ENCODE measurements around the gene NCKAP1.
"Not testable (repeated sequence)": the region's sequence is repeated elsewhere in the genome, so short reads cannot be mapped to it uniquely, and the experiment has no call there.

Gene NCKAP1

GRCh38 chr2:183037074-183037552 is 1.1 kb downstream of the NCKAP1 start:
- no peak for DNase-seq

DNA sequence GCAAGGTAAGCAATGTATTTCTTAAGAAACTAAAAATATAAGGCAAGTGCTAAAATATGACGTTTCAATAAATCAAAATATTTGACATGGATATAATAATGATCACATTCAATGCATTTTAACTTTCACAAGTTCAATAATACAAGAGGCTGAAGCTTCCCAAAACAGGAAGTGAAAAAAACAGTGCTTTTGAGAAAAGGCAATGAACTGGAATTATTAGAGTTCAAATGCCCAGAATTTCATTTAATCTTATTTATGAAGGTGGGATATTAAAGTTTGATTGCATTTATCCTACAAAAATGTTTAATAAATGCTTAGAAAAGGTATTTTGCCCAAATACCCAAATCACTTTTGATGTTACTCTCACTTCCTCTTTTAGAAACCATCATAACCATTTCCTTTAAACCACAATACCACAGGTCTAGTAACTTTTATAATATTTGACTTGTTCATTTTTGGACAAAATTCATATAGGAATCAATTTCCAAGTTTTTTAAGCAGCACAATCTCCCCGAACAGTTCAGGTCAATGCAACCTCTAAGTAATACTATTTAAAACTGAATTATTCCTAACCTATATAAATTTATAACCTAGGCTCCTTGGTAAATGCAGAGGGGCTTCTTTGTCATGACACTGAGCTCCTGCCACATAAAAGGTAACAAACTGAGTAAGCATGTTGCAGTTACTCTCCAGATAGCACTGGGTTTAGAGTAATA is 2.1 kb downstream of the NCKAP1 start:
- no peak for DNase-seq

- no peak for DNase-seq
These were observed 2.8 kb downstream of the NCKAP1 start for GRCh38 chr2:183035298-183035953.

DNA sequence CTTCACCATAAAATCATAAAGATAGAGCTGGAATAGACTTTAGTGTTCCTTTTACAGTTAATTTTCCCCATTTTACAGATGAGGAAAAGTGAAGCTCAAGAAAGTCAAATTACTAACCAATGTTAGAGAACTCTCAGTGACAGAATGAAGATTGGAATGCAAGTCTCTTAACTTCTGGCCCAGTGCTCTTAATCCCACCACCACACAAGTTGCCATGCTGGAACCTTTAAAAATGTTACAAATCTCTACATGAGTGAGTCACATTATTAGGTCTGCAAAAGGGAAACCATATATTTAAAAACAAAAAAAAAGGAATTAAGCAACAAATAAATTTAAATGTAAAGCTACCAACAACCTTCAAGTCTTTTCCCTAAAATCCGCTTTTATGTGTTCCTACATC is 3.5 kb downstream of the NCKAP1 start:
- no peak for DNase-seq

DNA sequence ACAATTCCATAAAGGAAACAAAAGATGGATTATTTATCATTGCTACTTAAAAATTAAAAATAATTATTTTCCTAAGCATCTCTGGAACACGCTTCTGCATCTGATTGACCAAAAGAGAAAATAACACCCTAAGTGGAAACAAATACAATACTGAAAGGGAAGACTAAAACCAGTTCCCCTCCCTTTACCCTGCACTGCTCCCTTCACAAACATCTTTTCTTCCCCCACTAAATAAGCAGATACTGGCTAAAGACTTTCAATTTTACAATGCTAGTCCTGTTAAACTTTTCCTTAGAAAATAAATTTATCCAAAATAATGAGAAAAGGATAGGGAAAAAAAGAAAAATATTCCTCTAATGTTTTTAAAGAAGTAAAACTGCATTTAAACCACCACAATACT is 4.3 kb downstream of the NCKAP1 start:
- DNase-seq: no peak

GRCh38 chr2:183031911-183032794 is 6.1 kb downstream of the NCKAP1 start:
- DNase-seq: no peak

DNA sequence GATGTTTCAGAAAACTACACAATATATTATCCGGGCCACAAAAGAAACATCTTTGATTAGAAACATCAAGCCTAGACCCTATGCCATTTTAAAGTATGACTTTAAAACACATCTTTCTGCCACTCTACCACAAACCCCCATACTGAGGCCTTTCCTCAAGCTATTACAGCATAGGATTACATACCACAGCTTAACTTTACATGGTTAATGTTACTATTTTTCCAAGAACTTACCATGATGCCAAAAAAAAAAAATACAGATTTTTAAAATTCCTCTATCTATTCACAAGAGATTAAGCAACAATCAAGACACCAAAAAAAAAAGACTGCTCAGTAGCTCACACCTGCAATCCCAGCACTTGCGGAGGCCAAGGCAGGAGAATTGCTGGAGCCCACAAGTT is 9.0 kb downstream of the NCKAP1 start:
- DNase-seq: no peak

GRCh38 chr2:183028108-183028507 is 10.1 kb downstream of the NCKAP1 start:
- no peak for DNase-seq

GRCh38 chr2:183027443-183027842 is 10.8 kb downstream of the NCKAP1 start:
- DNase-seq: no peak

DNA sequence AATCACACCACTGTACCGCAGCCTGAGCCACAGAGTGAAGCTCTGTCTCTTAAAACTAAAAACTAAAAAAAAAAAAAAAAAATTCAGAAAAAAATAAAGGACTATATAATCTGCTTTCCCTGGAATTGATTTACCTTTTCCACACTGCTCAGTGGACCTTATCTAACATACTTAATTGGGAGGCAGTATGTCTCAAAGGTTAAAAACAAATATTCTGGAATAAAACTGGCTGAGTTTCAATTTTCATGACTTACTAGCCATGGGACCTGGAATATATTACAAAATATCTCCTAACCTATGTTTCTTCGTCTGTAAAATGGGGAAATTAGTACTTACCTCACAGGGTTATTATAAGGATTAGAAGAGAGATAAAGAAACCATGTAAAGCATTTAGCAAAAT is 11.8 kb downstream of the NCKAP1 start:
- no peak for DNase-seq

GRCh38 chr2:183025993-183026392 is 12.3 kb downstream of the NCKAP1 start:
- DNase-seq: no peak

GRCh38 chr2:183024339-183025095 is 13.7 kb downstream of the NCKAP1 start:
- no peak for DNase-seq

DNA sequence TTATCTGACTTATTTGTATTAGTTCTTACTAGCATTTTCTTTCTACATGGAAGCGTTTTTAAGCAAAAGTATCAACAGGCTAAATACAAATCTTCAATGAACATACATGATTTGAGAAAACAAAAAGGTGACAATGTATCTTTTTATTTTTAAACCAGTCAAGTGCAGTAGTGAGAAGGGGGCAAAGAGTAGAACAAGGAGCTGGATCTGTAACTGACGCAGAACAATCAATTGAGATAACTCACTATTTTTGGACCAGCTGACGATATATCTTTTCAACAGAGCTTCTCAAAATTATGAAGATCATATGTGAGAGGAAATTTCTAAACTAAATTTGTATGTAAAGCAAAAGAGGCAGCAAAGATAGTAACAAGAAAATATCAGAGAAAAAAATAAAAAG is 15.5 kb downstream of the NCKAP1 start:
- no peak for DNase-seq

DNA sequence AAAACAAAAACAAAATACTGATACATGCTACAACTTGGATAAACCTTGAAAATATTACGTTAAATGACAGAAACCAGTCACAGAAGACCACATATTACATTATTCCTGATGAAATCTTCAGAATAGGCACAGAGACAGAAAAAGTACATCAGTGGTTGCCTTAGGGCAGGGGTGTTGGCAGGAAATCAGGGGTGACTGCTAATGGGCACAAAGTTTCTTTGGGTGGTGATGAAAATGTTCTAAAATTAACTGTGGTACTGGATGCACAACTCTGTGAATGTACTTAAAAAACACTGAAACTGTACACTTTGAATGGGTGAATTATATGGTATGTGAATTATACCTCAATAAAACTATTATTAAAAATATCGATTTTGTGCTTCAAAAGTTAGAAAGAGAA is 16.6 kb downstream of the NCKAP1 start:
- no peak for DNase-seq

- no peak for DNase-seq
These were observed 18.4 kb downstream of the NCKAP1 start for GRCh38 chr2:183019718-183020442.

GRCh38 chr2:183017845-183018244 is 20.4 kb downstream of the NCKAP1 start:
- not testable (repeated sequence) for DNase-seq

DNA sequence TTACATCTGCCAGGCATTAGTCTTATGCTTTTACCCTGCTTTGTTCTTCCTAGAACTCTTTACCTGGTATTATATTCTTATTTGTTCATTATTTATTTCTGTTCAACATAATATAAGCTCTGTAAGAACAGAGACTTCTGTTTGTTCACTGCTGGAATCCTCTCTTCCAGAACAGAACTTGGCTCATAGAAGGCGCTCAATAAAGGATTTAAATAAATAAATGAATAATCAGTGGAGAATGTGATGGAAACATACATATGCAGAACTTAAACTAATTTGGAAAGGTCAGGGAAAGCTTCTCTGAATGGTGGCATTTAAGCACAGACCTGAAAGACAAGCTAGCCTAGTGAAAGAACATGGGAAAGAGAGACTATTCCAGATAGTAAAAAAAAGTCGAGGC is 24.3 kb downstream of the NCKAP1 start:
- DNase-seq: no peak

GRCh38 chr2:183011743-183012142 is 26.5 kb downstream of the NCKAP1 start:
- DNase-seq: no peak

GRCh38 chr2:183010112-183010511 is 28.1 kb downstream of the NCKAP1 start:
- DNase-seq: no peak

DNA sequence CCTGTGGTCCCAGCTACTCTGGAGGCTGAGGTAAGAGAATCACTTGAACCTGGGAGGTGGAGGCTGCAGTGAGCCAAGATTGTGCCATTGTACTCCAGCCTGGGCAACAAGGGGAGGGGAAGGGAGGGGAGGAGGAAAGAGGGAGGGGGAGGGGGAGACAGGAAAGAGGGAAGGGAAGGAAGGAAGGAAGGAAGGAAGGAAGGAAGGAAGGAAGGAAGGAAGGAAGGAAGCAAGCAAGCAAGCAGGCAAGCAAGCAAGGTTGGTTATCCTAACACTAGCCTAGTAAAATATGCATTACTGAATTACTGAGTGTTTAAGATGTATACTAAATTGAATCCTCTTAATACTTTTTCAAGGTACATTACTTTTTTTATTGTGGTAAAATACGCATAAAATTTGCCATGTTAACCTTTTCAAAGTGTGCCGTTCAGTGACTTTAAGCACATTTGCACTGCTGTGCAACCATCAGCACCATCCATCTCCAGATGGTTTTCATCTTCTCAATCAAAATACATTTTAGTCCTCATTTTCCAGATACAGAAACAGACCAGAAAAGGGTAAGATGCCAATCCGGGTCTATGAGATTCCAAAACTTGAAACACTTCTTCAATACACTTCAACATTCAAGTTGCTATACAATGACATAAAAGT is 28.9 kb downstream of the NCKAP1 start:
- DNase-seq: no peak

DNA sequence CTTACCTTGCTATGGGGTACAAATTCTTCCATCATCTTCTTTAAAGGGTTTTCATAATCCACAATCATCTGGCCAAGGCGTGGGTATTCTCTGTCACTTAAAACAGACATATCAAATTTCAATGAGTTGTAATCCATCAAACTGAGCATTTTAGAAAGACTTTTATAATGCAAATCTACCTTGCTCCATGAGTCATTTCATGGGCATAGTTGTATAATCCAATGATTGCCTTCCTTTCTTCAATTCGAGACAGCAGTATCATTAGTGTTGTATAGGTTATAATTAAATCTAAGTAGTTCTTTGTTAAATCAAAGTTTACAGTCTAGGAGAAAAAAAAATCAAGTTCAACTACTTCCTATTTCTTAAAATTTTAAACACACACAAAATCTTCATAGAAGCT is 36.3 kb downstream of the NCKAP1 start:
- DNase-seq: no peak

DNA sequence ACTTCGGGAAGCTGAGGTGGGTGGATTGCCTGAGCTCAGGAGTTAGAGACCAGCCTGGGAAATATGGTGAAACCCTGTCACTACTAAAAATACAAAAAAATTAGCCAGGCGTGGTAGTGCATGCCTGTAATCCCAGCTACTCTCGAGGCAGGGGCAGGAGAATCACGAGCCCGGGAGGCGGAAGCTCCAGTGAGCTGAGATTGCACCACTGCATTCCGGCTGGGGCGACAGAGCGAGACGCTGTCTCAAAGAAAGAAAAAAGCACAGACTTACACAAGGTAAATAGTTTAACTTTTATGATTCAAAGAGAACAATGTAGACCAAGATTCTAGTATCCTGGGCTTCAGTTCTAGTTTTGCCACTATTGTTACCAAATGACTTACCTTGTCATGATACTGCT is 37.4 kb downstream of the NCKAP1 start:
- DNase-seq: no peak
